Liver (tissue), 9 donors: ENCODE results near the gene E2F4. TPM values are rescaled to one million over a fixed set of nuclear protein-coding genes. Genes with fewer than 3 reads are reported as not detected.

Experiments used
- DNase-seq: peaks from one replicate; pipeline ENCODE4 v3.0.0-alpha.2; 2017; ENCODE audit warnings: low spot score
- H3K27ac ChIP-seq, 2 donors: one replicate each; pipeline ENCODE4 v1.7.0; 2013; ENCODE audit warnings: inconsistent platforms in 2 of 2, low read length in 2 of 2, control low read depth in 1 of 2, low read depth in 1 of 2, mild to moderate bottlenecking in 1 of 2
- H3K27me3 ChIP-seq, 4 donors: one replicate each; pipeline versions ENCODE4 v1.6.1 to v1.7.0; 2013; ENCODE audit warnings: low read length in 3 of 4, inconsistent platforms in 1 of 4, mild to moderate bottlenecking in 1 of 4, moderate library complexity in 1 of 4; ENCODE audit not compliant: control insufficient read depth in 4 of 4, insufficient read depth in 4 of 4
- H3K36me3 ChIP-seq, 4 donors: one replicate each; pipeline versions ENCODE4 v1.6.1 to v1.7.0; 2013; ENCODE audit warnings: low read length in 3 of 4, mild to moderate bottlenecking in 3 of 4, low read depth in 1 of 4, moderate library complexity in 1 of 4; ENCODE audit not compliant: control insufficient read depth in 4 of 4, insufficient read depth in 3 of 4
- H3K4me1 ChIP-seq, 4 donors: one replicate each; pipeline versions ENCODE4 v1.6.1 to v1.7.0; 2013; ENCODE audit warnings: low read length in 3 of 4, mild to moderate bottlenecking in 3 of 4, moderate library complexity in 1 of 4; ENCODE audit not compliant: control insufficient read depth in 4 of 4, insufficient read depth in 4 of 4
- H3K4me3 ChIP-seq, 3 donors: one replicate each; pipeline versions ENCODE4 v1.6.1 to v1.7.0; 2013; ENCODE audit warnings: low read length in 3 of 3, control low read depth in 1 of 3, low read depth in 1 of 3, mild to moderate bottlenecking in 1 of 3
- H3K9ac ChIP-seq, 2 donors: one replicate each; pipeline ENCODE4 v1.7.0; 2013; ENCODE audit warnings: low read length in 2 of 2, mild to moderate bottlenecking in 2 of 2, moderate library complexity in 2 of 2, control low read depth in 1 of 2, low read depth in 1 of 2
- H3K9me3 ChIP-seq, 4 donors: one replicate each; pipeline versions ENCODE4 v1.6.1 to v1.7.0; 2013; ENCODE audit warnings: low read length in 3 of 4; ENCODE audit not compliant: control insufficient read depth in 4 of 4
- ATF3 ChIP-seq: IDR thresholded peaks from 2 replicates; pipeline ENCODE4 v1.6.1; 2016; ENCODE audit warnings: antibody characterized with exemption
- CTCF ChIP-seq: fragments of 150-350 bp; IDR thresholded peaks from 2 replicates; pipeline ENCODE4 v1.5.1; 2017; ENCODE audit warnings: improper control_type of control experiment, low read depth, low read length; ENCODE audit not compliant: missing input control
- FOXA1 ChIP-seq: IDR thresholded peaks from 2 replicates; pipeline ENCODE4 v1.6.1; 2016; ENCODE audit warnings: antibody characterized with exemption
- GABPA ChIP-seq, 2 donors: IDR thresholded peaks in 1 of 2; conservative IDR thresholded peaks in 1 of 2; 2 replicates each; pipeline ENCODE4 v1.6.1; 2016; ENCODE audit warnings: antibody characterized with exemption in 2 of 2, mild to moderate bottlenecking in 1 of 2, moderate library complexity in 1 of 2
- HNF4G ChIP-seq: IDR thresholded peaks from 2 replicates; pipeline ENCODE4 v1.6.1; 2016; ENCODE audit warnings: antibody characterized with exemption
- JUND ChIP-seq, 2 donors: IDR thresholded peaks; 2 replicates each; pipeline ENCODE4 v1.6.1; 2016; ENCODE audit warnings: antibody characterized with exemption in 2 of 2
- MAX ChIP-seq: IDR thresholded peaks from 2 replicates; pipeline ENCODE4 v1.6.1; 2016; ENCODE audit warnings: antibody characterized with exemption
- NR2F2 ChIP-seq: IDR thresholded peaks from 2 replicates; pipeline ENCODE4 v1.6.1; 2016; ENCODE audit warnings: antibody characterized with exemption
- RAD21 ChIP-seq, 2 donors: IDR thresholded peaks; 2 replicates each; pipeline ENCODE4 v1.6.1; 2016; ENCODE audit warnings: antibody characterized with exemption in 2 of 2, mild to moderate bottlenecking in 2 of 2
- SP1 ChIP-seq: IDR thresholded peaks from 2 replicates; pipeline ENCODE4 v1.6.1; 2018; ENCODE audit warnings: antibody characterized with exemption, mild to moderate bottlenecking
- TAF1 ChIP-seq: conservative IDR thresholded peaks from 2 replicates; pipeline ENCODE4 v1.6.1; 2016; ENCODE audit warnings: antibody characterized with exemption, mild to moderate bottlenecking
- WGBS: extraction: QIAGEN DNeasy Blood & Tissue Kit; methylation state at CpG from one replicate; pipeline ENCODE4 v1.1.7; 2013; 5-methylcytosine and 5-hydroxymethylcytosine counted together
- polyA plus RNA-seq, 2 donors: library from polyadenylated mRNA; stranded (reverse) in 1 of 2; unstranded in 1 of 2; fragments of 200-250 nt in 1 of 2; fragments of >200 nt in 1 of 2; fragmentation: Nextera tagmentation in 1 of 2; extraction: Ambion mirVana in 1 of 2; gene quantifications; one replicate each; pipeline versions ENCODE4 v1.2.1 to v1.2.3, GENCODE V29; 2013 to 2015
- total RNA-seq, 2 donors: library from RNA; depleted of rRNA; stranded (reverse); fragments of >200 nt; gene quantifications; one replicate each; pipeline ENCODE4 v1.2.3, GENCODE V29; 2014
- TF ChIP-seq, protein P1 (sequence below): IDR thresholded peaks from 2 replicates; pipeline ENCODE4 v1.6.1; 2016; ENCODE audit warnings: antibody characterized with exemption, mild to moderate bottlenecking
- donor health status: healthy.
- donor health status: healthy.
- donor health status: healthy.
- donor health status: healthy.
- donor health status: healthy.

Gene E2F4
- total and polyA plus RNA-seq, 4 donors = 18.1 to 107 (median 30.0) TPM

DNA sequence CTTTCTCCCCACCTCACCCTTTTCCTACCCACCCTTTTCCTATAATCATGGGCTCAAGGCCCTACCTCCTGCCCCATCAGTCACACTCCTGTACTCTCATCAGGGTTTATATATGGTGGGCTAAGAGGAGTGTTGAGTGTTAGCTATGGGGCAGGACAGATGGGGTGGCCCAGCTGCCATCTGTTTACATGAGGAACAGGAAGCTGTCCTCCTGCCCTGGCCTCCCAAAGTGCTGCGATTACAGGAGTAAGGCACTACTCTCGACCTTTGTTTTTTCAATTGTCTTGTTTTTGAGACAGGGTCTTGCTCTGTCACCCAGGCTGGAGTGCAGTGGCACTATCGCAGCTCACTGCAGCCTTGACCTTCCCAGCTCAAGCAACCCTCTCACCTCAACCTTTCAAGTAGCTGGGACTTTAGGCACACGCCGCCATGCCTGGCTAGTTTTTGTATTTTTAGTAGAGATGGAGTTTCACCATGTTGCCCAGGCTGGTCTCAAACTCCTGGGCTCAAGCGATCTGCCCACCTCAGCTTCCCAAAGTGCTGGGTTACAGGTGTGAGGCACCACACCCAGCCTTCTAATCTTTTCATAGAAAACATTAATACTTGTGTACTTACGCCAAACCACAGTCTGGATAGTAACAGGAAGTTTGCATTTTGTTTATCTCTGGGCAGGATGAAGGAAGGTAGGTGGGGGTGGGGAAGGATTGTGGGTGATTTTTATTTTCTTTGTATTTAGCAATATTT, 33.9 kb upstream of the E2F4 start:
- H3K9me3 ChIP-seq = no peaks in the 10 kb centered on the region
- TF ChIP-seq SP1 = no peak
- TF ChIP-seq RAD21 (IDR thresholded peaks at IDR 0.05) = no peak
- TF ChIP-seq TAF1 = no peak
- TF ChIP-seq CTCF = no peak
- TF ChIP-seq, protein P1, sequence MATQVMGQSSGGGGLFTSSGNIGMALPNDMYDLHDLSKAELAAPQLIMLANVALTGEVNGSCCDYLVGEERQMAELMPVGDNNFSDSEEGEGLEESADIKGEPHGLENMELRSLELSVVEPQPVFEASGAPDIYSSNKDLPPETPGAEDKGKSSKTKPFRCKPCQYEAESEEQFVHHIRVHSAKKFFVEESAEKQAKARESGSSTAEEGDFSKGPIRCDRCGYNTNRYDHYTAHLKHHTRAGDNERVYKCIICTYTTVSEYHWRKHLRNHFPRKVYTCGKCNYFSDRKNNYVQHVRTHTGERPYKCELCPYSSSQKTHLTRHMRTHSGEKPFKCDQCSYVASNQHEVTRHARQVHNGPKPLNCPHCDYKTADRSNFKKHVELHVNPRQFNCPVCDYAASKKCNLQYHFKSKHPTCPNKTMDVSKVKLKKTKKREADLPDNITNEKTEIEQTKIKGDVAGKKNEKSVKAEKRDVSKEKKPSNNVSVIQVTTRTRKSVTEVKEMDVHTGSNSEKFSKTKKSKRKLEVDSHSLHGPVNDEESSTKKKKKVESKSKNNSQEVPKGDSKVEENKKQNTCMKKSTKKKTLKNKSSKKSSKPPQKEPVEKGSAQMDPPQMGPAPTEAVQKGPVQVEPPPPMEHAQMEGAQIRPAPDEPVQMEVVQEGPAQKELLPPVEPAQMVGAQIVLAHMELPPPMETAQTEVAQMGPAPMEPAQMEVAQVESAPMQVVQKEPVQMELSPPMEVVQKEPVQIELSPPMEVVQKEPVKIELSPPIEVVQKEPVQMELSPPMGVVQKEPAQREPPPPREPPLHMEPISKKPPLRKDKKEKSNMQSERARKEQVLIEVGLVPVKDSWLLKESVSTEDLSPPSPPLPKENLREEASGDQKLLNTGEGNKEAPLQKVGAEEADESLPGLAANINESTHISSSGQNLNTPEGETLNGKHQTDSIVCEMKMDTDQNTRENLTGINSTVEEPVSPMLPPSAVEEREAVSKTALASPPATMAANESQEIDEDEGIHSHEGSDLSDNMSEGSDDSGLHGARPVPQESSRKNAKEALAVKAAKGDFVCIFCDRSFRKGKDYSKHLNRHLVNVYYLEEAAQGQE = no peak
- TF ChIP-seq MAX = no peak
- TF ChIP-seq GABPA (IDR thresholded peaks at IDR 0.05 in 1 of 2, conservative IDR thresholded peaks at IDR 0.05 in 1 of 2) = no peak
- no peak for TF ChIP-seq ATF3
- TF ChIP-seq FOXA1 = no peak
- TF ChIP-seq JUND (IDR thresholded peaks at IDR 0.05) = no peak
- no peak for DNase-seq
- peak overlapping the region in 1 of 2 donors; percentile 77 for H3K27ac ChIP-seq
- H3K36me3 ChIP-seq = no peaks in the 10 kb centered on the region
- no peak overlapping the region for H3K9ac ChIP-seq
- no peaks in the 10 kb centered on the region for H3K27me3 ChIP-seq
- 84% methylated on average over 7 of the region's 7 CpGs for WGBS
- no peak overlapping the region for H3K4me3 ChIP-seq
- peaks cover 7 to 46% (median 30%) of the 10 kb centered on the region in 4 donors for H3K4me1 ChIP-seq

- H3K27me3 ChIP-seq = no peaks in the 10 kb centered on the region
- H3K4me1 ChIP-seq = peaks cover 16 to 54% (median 39%) of the 10 kb centered on the region in 4 donors
- H3K9me3 ChIP-seq = no peaks in the 10 kb centered on the region
- peak overlapping the region; percentile 0 to 64 for H3K9ac ChIP-seq
- no peaks in the 10 kb centered on the region for H3K36me3 ChIP-seq
- H3K27ac ChIP-seq = peak overlapping the region; percentile 77 to 81
- peak overlapping the region; percentile 74 to 82 (median 79) for H3K4me3 ChIP-seq
- no peak for DNase-seq
- WGBS = 14% methylated on average over 34 of the region's 34 CpGs
- TF ChIP-seq GABPA (IDR thresholded peaks at IDR 0.05 in 1 of 2, conservative IDR thresholded peaks at IDR 0.05 in 1 of 2) (no peak), ATF3 (no peak), NR2F2 (no peak), SP1 (no peak), HNF4G (no peak), RAD21 (IDR thresholded peaks at IDR 0.05) (no peak), CTCF (no peak), TAF1 (no peak)
- TF ChIP-seq, protein P1 = no peak
Measured at GRCh38 chr16:67158637-67159600, 33.0 kb upstream of the E2F4 start.
